Retinal pigment epithelial cell (primary cell): ENCODE measurements around the gene ECHDC1.

Source experiments
- DNase-seq: peaks from one replicate; pipeline ENCODE4 v3.0.0-alpha.2; 2010; ENCODE audit warnings: low read depth
- H3K4me3 ChIP-seq: 2 replicates; pipeline ENCODE4 v1.5.1; 2011; ENCODE audit warnings: mild to moderate bottlenecking, low read length, control low read depth, moderate library complexity
- TF ChIP-seq, protein P1 (sequence below): conservative IDR thresholded peaks from 2 replicates; pipeline ENCODE4 v1.5.1; 2011; ENCODE audit warnings: low read depth, low read length, control low read depth, inconsistent platforms

The ECHDC1 gene

DNA sequence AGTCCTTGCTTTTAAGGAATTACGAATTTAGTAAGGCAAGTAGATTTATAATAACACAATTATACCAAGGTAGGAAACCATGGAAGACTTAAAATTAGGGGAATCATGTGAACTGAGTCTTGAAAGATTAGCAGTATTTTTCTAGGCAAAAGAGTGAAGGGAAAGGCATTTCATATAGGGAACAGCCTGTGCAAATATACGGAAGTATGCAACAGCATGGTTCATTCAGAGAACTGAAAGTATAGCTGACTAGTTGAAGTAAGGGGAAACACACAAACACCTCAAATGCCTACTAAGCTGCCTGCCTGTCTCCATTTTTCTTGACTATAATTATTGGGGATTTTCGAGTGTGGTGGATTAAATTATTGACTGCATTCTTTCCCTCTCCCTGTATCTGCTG, 39.0 kb upstream of the ECHDC1 start:
- H3K4me3 ChIP-seq, result no peak overlapping the region
- TF ChIP-seq, protein P1, sequence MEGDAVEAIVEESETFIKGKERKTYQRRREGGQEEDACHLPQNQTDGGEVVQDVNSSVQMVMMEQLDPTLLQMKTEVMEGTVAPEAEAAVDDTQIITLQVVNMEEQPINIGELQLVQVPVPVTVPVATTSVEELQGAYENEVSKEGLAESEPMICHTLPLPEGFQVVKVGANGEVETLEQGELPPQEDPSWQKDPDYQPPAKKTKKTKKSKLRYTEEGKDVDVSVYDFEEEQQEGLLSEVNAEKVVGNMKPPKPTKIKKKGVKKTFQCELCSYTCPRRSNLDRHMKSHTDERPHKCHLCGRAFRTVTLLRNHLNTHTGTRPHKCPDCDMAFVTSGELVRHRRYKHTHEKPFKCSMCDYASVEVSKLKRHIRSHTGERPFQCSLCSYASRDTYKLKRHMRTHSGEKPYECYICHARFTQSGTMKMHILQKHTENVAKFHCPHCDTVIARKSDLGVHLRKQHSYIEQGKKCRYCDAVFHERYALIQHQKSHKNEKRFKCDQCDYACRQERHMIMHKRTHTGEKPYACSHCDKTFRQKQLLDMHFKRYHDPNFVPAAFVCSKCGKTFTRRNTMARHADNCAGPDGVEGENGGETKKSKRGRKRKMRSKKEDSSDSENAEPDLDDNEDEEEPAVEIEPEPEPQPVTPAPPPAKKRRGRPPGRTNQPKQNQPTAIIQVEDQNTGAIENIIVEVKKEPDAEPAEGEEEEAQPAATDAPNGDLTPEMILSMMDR, result no peak
- no peak for DNase-seq

DNA sequence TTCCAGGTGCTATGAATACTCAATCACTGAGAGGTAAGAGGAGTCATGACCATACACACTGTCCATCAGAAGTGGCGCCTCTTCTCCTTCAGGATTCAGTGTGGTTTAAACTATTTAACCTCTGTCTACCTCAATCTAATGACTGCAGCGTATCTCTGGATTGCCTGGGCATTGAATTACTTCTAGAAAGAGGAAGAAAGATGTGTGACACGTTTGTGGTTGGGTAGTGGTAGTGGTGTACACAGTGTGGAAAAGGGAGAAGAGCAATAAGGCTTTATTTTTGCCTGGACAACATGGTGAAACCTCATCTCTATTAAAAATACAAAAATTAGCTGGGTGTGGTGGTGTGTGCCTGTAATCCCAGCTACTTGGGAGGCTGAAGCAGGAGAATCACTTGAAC, 38.0 kb upstream of the ECHDC1 start:
- TF ChIP-seq, protein P1, result no peak
- DNase-seq, result no peak
- H3K4me3 ChIP-seq, result no peak overlapping the region

DNA sequence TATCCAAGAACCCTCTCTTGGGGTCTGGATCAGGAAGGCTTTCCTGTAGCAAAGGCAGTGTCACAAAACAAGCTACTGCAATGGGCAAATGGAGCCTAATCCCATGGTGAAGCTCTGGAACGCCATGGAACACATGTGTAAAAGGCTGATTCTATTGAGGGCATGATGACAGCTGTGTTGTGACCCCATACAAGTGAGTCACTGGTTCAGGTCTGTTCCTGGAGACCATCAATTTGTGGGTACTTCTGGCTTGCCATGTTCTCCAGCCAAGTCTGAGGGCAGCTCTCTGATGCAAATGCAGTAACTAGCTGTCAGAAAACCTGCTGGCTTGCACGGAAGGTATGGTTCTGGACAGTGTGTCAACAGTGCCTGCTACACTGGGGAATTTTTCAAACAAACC, 33.3 kb upstream of the ECHDC1 start:
- H3K4me3 ChIP-seq, result no peak overlapping the region
- TF ChIP-seq, protein P1, result no peak
- no peak for DNase-seq

DNA sequence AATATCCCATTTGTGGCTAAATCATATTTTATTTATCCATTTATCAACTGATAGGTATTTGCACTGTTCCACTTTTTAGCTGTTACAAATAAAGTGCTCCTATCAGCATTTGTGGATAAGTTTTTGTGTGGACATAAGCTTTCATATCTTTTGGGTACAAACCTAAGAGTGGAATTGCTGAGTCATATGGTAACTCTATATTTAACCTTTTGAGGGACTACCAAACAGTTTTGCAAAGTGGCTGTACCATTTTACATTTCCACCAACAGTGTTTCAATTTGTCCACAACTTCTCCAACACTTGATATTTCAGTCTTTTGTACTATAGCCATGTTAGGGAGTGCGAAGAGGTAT, 23.6 kb upstream of the ECHDC1 start:
- no peak for DNase-seq
- TF ChIP-seq, protein P1, result no peak
- no peak overlapping the region for H3K4me3 ChIP-seq

DNA sequence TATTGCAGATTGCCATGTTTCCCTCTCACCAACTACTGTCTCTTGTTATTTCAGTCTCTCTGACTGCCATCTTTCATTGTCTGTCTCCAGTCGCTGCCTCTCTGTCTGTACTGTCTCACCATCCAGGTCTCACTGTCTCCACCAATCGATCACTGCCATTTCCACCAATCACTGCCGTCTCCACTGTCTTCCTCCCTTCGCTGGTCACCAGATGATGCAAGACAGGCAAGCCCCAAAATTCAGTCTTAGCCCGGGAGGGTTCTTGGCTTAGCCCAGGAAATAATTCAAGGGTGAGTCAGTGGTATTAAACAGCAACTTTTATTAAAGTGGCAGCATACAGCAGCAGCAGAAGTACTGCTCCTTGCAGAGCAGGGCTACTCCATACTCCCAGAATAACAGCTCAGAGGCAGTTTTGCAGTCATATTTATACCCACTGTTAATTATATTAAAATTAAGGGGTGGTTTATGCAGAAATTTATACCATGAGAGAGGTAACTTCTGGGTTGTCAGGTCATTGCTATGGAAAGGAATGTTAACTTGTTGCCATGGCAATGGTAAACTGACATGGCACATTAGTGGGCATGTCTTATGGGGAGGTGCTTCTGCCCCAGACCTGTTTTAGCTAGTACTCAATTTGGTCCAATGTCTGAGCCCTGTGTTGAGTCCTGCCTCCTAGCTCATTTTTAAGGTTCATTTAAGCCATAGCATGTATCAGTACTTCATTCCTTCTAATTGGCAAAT, 23.0 kb upstream of the ECHDC1 start:
- TF ChIP-seq, protein P1, result no peak
- no peak for DNase-seq
- H3K4me3 ChIP-seq, result no peak overlapping the region

DNA sequence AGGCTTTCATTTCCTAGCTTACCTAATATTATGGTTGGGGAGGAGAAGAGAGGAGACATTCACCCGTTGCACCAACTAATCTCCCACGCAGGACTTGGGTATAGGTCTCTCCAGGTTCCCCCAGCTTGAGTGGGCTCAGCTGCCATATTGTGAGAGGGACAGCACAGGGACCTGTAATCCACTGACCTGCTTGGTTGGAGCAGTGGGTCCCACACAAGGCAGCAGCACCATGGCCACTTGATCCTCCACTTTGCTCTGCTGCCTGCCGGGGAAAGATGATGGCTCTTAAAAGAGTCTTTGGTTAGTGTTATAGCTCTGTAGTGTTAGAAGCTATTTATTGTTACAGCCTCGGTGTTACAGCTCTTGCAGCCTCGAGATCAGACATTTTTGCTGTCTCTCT, 22.5 kb upstream of the ECHDC1 start:
- H3K4me3 ChIP-seq, result no peak overlapping the region
- DNase-seq, result no peak
- TF ChIP-seq, protein P1, result no peak

DNA sequence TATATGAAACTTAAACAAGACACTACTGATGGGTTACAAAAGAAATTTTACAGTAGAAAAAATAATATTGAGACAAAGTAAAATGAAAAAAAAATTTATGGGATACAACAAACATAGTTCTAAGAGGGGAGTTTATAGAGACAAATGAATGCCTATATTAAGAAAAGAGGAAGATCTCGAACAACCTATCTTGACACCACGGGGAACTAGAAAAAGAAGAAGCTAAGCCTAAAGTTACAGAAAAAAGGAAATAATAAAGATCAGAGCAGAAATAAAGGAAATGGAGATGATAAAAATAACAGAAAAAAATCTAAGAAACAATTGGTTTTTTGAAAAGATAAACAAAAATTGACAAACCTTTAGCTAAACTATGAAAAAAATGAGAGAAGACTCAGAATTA, 9.1 kb upstream of the ECHDC1 start:
- no peak for DNase-seq
- no peak overlapping the region for H3K4me3 ChIP-seq
- TF ChIP-seq, protein P1, result no peak
